HG03571 (cell line): ENCODE results near the gene RRP9.

Experiments
- ATAC-seq: cut with Tn5 transposase; IDR thresholded peaks from one replicate; pipeline ENCODE4 v1.9.1; 2021; ENCODE audit not compliant: unreplicated experiment

Gene RRP9

DNA sequence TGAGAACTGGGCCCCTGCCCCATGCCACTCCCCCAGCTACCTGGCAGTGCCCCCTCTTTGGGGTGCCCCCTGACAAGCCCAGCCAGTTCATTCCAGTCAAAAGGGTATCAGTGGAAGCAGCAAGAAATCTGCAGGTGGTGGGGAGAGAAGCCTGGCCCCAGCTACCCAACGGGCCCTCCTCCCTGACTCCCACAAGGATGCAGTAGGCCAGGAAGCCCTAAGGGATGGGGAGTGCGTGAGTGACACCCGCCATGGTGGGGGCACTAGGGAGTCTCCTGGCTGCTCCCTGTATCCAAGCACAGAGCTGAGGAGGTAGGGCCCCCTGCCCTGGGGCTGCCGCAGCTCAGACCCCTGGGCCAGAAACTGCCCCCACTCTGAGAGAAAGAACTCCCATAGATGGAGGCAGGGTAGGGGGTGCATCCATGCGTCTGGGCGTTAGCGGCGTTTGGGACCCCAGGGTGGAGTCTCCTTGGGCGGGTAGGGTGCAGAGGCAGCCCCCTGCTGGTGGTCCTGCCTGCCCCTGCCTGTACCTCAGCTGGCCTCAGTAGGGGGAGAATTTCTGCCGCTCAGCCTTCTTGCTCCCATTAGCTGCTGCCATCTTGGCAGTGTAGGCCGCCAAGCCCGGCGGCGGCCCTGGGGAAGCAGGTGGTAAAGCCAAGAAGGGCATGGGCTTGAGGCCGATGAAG lies 16.0 kb upstream of the RRP9 start:
- no peak for ATAC-seq

GRCh38 chr3:51955893-51956770 lies 14.4 kb upstream of the RRP9 start:
- ATAC-seq = no peak

DNA sequence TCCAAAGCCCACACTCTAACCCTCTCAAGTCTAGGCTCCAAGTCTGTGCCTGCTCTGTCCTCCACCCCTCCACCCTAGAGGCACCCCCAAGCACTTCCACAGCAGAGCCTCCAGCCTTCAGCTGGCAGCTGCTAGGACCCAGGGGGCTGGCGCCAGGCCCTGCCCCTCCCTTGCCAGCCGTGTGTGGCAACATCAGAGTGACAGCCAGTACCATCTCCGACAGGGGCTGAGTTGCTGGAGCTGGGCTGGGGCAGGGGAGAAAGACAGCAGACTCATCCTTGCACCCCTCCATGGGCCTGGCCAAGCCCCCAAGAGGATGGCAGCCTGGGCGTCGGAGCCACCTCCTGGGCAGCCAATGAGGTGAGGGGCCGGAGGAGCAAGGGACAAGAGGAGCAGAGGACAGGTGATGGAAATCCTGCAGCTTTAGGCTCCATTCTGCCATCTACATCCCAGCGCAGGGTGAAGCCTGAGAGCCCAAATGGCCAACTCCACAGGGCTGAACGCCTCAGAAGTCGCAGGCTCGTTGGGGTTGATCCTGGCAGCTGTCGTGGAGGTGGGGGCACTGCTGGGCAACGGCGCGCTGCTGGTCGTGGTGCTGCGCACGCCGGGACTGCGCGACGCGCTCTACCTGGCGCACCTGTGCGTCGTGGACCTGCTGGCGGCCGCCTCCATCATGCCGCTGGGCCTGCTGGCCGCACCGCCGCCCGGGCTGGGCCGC lies 13.6 kb upstream of the RRP9 start, which contains the start of gene GPR62:
Gene GPR62 (plus strand): TSS at position 207 of the 718 bp plus-strand sequence. CDS start 272 bp downstream, at position 479.
- no peak for ATAC-seq

DNA sequence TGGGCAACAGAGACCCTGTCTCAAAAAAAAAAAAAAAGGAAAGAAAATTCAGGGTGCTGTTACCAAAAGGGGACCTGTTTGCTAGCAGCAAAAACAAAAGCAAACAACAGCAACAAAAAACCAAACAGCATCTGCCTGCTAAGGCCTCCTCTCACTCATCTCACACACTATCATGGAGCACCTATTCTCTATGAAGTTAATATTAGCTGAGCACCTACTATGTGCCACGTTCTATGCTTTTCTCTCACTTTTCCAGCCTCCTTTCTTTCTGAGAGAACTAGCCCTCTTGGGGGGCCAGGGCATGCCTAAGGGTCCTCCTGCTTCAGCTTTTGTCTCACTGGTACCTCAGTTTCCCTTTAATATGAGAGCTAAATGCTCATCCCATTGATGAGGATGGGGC lies 13.0 kb upstream of the RRP9 start:
- ATAC-seq = no peak

- no peak for ATAC-seq
Measured at GRCh38 chr3:51954105-51954504, 12.4 kb upstream of the RRP9 start.

- ATAC-seq = no peak
Measured at GRCh38 chr3:51953445-51953844, 11.7 kb upstream of the RRP9 start.

DNA sequence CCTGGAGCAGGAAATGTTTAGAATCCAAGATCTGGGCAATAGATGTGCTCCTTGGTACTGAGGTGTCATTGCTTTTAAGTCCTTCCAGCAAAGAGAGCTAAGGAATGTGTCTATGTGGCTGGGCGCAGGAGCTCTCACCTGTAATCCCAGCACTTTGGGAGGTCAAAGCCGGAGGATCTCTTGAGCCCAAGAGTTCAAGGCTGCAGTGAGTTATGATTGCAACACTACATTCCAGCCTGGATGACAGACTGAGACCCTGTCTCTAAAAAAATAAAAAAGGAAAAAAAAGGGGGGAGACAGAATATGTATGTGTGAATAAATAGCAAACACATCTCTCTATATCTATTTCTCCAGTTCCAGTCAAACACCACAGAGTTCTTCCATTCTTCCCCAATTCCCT lies 9.2 kb upstream of the RRP9 start:
- ATAC-seq = no peak

GRCh38 chr3:51949121-51949520 lies 7.4 kb upstream of the RRP9 start:
- ATAC-seq = no peak

GRCh38 chr3:51948016-51948580 lies 6.4 kb upstream of the RRP9 start:
- ATAC-seq = no peak

GRCh38 chr3:51947215-51947900 lies 5.7 kb upstream of the RRP9 start:
- no peak for ATAC-seq

- no peak for ATAC-seq
Measured at GRCh38 chr3:51946796-51947195, 5.1 kb upstream of the RRP9 start.

GRCh38 chr3:51945926-51946705 lies 4.4 kb upstream of the RRP9 start:
- no peak for ATAC-seq

- ATAC-seq = no peak
Measured at GRCh38 chr3:51945031-51945840, 3.5 kb upstream of the RRP9 start.

DNA sequence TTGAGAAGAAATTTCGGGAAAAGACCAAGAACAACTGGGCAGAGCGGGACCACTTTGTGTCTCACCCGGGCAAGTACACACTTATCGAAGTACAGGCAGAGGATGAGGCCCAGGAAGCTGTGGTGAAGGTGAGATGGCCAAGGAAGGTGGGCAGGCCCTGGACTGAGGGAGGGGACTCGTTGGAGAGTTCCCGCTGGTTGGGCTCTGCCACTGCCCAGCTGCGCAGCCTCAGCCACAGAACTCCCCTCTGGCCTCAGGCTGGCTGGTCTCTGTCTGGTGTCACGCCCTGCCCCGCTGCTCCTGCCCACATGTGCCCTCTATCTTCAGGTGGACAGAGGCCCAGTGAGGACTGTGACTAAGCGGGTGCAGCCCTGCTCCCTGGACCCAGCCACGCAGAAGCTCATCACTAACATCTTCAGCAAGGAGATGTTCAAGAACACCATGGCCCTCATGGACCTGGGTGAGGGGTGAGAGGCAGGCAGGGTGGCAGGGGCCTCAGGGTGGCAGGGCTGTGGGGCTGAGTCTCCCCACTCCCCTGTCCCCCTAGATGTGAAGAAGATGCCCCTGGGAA lies 2.8 kb upstream of the RRP9 start:
- no peak for ATAC-seq

DNA sequence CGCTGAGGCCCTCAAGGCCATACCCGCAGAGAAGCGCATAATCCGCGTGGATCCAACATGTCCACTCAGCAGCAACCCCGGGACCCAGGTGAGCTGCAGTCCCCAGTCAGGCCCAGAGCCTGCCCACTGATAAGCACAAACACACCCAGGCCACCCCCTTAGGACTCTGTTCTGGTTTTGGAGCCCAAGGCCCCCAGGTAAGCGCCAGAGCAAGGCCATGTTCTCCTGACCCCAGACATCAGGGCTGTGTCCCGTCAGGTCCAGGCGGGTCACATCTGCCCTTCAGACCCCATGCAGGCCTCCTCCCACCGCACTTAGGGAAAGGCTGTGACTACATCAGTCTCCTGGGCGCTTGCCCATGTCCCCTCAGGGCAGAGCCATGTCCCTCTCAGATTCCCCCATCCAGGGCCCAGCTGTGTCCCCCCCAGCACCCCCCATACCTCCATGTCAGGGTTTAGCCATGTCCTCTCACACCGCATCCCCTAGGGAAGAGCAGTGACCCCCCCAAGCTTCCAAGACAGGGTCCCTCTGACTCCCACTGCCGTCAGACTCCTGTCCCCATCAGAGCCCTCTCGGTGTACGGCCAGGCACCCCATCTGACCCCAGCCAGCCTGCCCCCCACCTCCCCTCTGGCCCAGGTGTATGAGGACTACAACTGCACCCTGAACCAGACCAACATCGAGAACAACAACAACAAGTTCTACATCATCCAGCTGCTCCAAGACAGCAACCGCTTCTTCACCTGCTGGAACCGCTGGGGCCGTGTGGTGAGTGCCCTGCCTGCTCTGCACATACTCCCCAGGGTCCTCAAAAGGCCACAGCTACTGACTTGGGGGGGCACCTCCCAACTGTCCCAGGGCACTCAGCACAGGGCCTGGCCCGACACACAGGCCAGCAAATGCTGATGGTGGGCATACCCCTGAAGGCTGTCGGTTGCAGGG lies 2.0 kb upstream of the RRP9 start:
- no peak for ATAC-seq

GRCh38 chr3:51942603-51943450 lies 1.1 kb upstream of the RRP9 start:
- peak; percentile 20 for ATAC-seq

GRCh38 chr3:51941463-51941797 lies 274 bp downstream of the RRP9 start:
- ATAC-seq = no peak
